Stimulated activated naive CD8-positive, alpha-beta T cell treated with anti-CD3 and anti-CD28 coated beads, Interleukin-15, amount 100 ng/mL, for 72 hours (primary cell): ENCODE results near the gene PIAS3.
"Not testable (repeated sequence)": the region's sequence is repeated elsewhere in the genome, so short reads cannot be mapped to it uniquely, and the experiment has no call there.

Experiments
- ATAC-seq: fragments of 150-1000 bp; cut with Tn5 transposase; 2 replicates; pipeline ENCODE4 v1.10.0; 2021; ENCODE audit warnings: mild to moderate bottlenecking, moderate library complexity
- DNase-seq, 2 donors: peaks; one replicate each; pipeline ENCODE4 v3.0.0; 2021 to 2022
- H3K27ac Mint-ChIP-seq, 2 donors: one replicate each; pipeline ENCODE4 v1.8.0; 2022; ENCODE audit warnings: mild to moderate bottlenecking in 2 of 2, mixed read lengths in 2 of 2, moderate library complexity in 2 of 2
- H3K27me3 Mint-ChIP-seq: one replicate; pipeline ENCODE4 v1.8.0; 2022; ENCODE audit warnings: mixed read lengths
- H3K4me1 Mint-ChIP-seq: one replicate; pipeline ENCODE4 v1.8.0; 2022; ENCODE audit warnings: mild to moderate bottlenecking, mixed read lengths
- H3K4me3 Mint-ChIP-seq, 2 donors: one replicate each; pipeline ENCODE4 v1.8.0; 2022; ENCODE audit warnings: mild to moderate bottlenecking in 2 of 2, mixed read lengths in 2 of 2, moderate library complexity in 1 of 2
- H3K9me3 Mint-ChIP-seq, 2 donors: one replicate each; pipeline ENCODE4 v1.8.0; 2022; ENCODE audit warnings: mixed read lengths in 2 of 2

Gene PIAS3

DNA sequence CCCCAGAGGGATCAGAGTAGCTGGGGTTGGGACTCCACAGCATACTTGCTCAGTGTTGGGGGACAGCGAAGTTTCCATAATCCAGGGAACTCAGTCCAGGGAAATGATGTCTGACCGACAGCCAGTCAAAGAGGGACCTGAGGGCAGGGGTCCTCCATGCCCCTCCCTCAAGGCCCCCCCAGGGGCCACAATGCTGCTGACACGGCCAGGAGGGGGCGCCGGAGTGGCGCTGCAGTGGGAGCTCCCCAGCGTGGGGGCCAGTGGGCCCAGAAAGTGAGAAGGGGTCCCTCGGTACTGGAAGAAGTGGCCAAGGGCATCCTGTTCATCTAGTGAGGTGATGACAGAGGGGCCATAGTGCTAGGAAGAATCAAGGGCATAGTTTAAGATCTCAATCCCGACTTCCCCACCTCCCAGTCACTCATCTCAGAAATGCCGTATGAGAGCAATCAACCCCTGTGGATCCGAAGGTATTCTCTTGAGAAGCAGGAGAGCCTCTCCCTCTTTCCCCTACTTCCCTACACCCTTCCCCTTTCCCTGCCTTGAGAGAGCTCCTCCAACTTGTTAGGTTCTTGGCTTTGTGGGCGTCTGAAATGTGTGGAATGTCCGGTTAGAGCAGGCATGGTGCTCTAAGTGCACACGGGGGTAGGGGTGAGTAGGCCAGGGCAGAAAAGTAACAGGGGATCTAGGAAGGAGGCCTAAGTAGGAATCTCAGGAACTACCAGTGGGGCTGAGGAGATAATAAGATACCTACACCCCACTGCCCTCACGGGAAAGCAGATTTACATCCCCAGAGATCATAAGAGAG lies 9.3 kb downstream of the PIAS3 start:
- no peaks in the 10 kb centered on the region for H3K9me3 Mint-ChIP-seq
- no peak overlapping the region for H3K4me3 Mint-ChIP-seq
- H3K27ac Mint-ChIP-seq = no peak overlapping the region
- no peak for DNase-seq
- peaks cover 9% of the 10 kb centered on the region for H3K4me1 Mint-ChIP-seq
- ATAC-seq = no peak
- no peaks in the 10 kb centered on the region for H3K27me3 Mint-ChIP-seq

- Mint-ChIP-seq H3K27ac (no peak overlapping the region), H3K4me3 (no peak overlapping the region), H3K27me3 (no peaks in the 10 kb centered on the region), H3K9me3 (no peaks in the 10 kb centered on the region), H3K4me1 (peaks cover 9% of the 10 kb centered on the region)
- DNase-seq (no peak), ATAC-seq (no peak)
These were observed 11.1 kb downstream of the PIAS3 start for GRCh38 chr1:145847827-145848226.

DNA sequence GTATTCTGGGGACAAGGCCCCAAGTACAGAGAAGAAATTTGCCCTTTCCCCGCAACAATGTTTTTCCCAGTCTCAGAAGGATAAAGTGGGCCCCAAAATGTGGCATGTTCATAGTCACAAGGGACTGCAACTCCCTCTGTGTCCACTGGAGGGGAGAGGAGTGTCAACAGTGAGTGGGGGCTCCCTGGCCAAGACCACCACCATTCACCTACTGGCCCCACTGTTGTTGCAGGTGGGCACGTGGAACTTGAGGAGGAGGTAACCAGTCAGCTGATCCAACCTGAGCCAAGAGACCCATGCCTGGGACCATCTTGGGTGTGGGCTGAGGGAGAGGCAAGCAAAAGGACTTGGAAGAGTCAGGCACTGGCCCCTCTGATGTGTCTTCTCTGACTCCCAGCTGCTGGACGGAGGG lies 12.7 kb downstream of the PIAS3 start:
- Mint-ChIP-seq H3K27me3 (no peaks in the 10 kb centered on the region), H3K4me1 (peaks cover 9% of the 10 kb centered on the region), H3K4me3 (no peak overlapping the region), H3K9me3 (no peaks in the 10 kb centered on the region), H3K27ac (peak overlapping the region in 1 of 2 donors; percentile 74)
- peak; percentile 62 for ATAC-seq
- peak; percentile 40 to 49 for DNase-seq

GRCh38 chr1:145845514-145846161 lies 13.2 kb downstream of the PIAS3 start, which contains the start of gene NUDT17:
TSS of gene NUDT17 (plus strand) at chr1:145845630. CDS start at chr1:145845641, 11 bp downstream.
- H3K27ac Mint-ChIP-seq = peak within 1 kb of the TSS in 1 of 2 donors; percentile 74
- ATAC-seq (peak; percentile 83), DNase-seq (peak; percentile 77 to 80)

GRCh38 chr1:145845144-145845513 lies 13.8 kb downstream of the PIAS3 start:
- Mint-ChIP-seq H3K27ac (no peak overlapping the region), H3K4me1 (peaks cover 9% of the 10 kb centered on the region), H3K9me3 (no peaks in the 10 kb centered on the region), H3K27me3 (no peaks in the 10 kb centered on the region), H3K4me3 (no peak overlapping the region)
- peak; percentile 72 for ATAC-seq
- no peak for DNase-seq

More at GRCh38 chr1:145845514-145846161, 13.2 kb downstream of the PIAS3 start, which contains the start of gene NUDT17:
- Mint-ChIP-seq H3K4me1 (peaks cover 9% of the 10 kb centered on the region), H3K4me3 (no peak within 1 kb of the TSS), H3K27me3 (no peaks in the 10 kb centered on the region), H3K9me3 (no peaks in the 10 kb centered on the region)

DNA sequence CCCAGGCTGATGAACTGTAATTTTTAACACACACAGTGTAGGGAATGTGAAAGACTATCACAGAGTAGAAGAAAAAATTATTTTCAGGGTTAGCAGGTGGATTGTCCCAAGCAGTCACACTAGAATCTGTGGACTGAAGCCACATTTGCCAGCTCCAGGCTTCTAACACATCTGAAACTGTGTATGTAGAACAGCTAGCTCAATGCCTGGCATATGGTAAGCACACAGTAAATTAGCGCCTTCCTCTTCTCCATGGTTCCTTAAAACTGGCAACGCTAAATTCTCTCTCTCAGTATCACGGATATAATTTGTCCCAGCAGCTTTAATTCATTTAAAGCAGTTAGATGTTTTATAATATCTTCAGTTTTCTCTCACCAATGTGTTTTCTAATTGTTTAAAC lies 15.8 kb downstream of the PIAS3 start:
- Mint-ChIP-seq H3K27me3 (no peaks in the 10 kb centered on the region), H3K9me3 (no peaks in the 10 kb centered on the region), H3K4me1 (peaks cover 9% of the 10 kb centered on the region), H3K4me3 (no peak overlapping the region), H3K27ac (no peak overlapping the region)
- DNase-seq (no peak), ATAC-seq (no peak)

DNA sequence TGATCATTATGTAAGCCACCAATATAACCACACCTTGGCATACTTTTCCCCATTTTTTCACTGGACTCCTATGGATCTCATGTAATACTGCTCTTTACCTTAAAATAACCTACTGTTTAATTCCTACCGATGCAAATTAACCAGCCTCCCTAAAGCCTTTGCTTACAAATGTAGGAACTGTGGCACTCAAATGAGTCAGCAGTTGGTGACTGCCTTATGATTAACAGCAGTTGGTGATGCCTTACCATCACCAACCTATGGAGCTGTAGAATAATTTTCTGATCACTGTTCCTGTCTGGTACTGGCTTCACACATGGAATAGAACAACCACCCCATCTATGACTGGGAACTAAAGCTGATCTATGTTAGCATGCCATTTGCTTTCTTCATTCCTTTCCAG lies 21.2 kb downstream of the PIAS3 start:
- H3K27me3 Mint-ChIP-seq = no peaks in the 10 kb centered on the region
- H3K4me3 Mint-ChIP-seq = no peak overlapping the region
- no peaks in the 10 kb centered on the region for H3K4me1 Mint-ChIP-seq
- H3K9me3 Mint-ChIP-seq = no peaks in the 10 kb centered on the region
- ATAC-seq (no peak), DNase-seq (no peak)
- H3K27ac Mint-ChIP-seq = no peak overlapping the region

DNA sequence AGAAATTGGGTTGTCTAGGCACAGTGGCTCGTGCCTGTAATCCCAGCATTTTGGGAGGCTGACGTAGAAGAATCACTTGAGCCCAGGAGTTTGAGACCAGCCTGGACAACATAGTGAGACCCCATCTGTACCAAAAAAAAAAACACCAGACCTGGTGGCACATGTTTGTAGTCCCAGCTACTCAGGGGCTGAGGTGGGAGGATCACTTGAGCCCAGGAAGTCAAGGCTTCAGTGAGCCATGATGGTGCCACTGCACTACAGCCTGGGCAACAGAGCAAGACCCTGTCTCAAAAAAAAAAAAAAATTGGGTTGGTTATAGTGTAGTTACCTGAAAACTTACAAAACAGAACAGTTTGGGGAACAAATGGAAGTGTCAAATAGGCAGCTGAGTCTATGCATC lies 28.1 kb downstream of the PIAS3 start:
- H3K4me3 Mint-ChIP-seq, ATAC-seq, H3K27me3 Mint-ChIP-seq, DNase-seq, H3K9me3 Mint-ChIP-seq: not testable (repeated sequence)
- Mint-ChIP-seq H3K27ac (peak overlapping the region; percentile 28 to 41), H3K4me1 (peaks cover 39% of the 10 kb centered on the region)

GRCh38 chr1:145828367-145829026 lies 30.4 kb downstream of the PIAS3 start:
- Mint-ChIP-seq H3K4me1 (peaks cover 48% of the 10 kb centered on the region), H3K9me3 (no peaks in the 10 kb centered on the region), H3K4me3 (peak overlapping the region; percentile 64 to 73), H3K27ac (peak overlapping the region; percentile 99), H3K27me3 (no peaks in the 10 kb centered on the region)
- peak; percentile 88 for ATAC-seq
- peak; percentile 34 to 57 for DNase-seq

DNA sequence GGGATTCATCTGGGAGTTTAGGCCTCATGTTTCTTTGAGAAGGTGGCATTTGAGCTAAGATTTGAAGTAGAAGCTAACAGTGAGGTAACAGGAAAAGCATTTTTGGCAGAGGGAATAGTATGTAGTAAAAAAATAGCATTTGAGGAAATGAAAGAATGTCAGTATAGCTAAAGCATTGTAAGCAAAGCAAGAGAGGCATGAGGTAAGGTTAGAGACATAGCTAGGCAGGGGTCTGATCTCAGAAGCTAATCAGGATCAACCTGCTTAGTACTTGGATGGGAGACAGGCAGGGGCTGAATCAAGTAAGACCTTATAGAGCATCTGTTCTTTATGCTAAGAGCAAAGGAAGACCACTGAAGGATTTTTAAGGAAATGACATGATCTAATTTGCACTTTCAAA lies 30.9 kb downstream of the PIAS3 start:
- peak overlapping the region; percentile 99 for H3K27ac Mint-ChIP-seq
- DNase-seq = no peak
- peak overlapping the region; percentile 64 to 73 for H3K4me3 Mint-ChIP-seq
- H3K9me3 Mint-ChIP-seq = no peaks in the 10 kb centered on the region
- H3K4me1 Mint-ChIP-seq = peaks cover 48% of the 10 kb centered on the region
- H3K27me3 Mint-ChIP-seq = no peaks in the 10 kb centered on the region
- peak; percentile 52 for ATAC-seq

DNA sequence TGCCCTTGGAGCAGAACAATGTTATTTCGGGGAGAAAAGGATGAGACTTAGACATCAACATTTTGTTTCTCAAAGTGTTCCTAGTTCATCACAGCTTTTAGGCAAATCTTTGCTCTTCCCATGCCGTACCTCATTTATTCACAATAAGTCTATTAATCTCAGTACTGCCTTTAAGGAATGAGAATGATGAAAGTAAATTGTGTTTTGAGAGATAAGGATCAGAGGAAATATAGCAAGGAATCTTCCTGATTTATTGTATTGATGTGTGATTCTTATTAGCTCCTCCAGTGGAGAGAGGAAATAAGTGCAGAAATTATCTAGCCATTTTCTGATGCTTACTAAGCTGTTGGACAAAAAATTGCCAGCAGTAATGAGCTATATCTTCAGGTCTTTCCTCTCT lies 32.9 kb downstream of the PIAS3 start:
- ATAC-seq (no peak), DNase-seq (no peak)
- Mint-ChIP-seq H3K9me3 (no peaks in the 10 kb centered on the region), H3K27ac (no peak overlapping the region), H3K4me3 (peak overlapping the region; percentile 94 to 99), H3K4me1 (peaks cover 55% of the 10 kb centered on the region), H3K27me3 (no peaks in the 10 kb centered on the region)

DNA sequence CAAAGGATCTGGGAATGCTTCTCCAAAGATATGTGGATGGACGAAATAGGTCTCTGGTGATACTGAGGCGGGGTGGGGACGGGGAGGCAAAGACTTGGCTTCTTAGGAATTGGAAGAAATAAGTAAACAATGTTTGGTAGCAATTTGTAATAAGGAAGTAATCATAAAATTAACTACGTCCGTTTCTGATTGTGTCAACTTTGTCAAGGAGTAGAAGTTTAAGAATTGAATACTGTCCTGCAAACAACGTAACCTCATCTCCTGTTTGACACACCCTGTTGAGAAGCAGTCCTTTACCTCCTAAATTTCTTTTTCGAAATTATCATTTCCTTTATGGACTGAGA lies 34.4 kb downstream of the PIAS3 start:
- Mint-ChIP-seq H3K27me3 (no peaks in the 10 kb centered on the region), H3K27ac (peak overlapping the region; percentile 99 to 100), H3K9me3 (no peaks in the 10 kb centered on the region), H3K4me3 (peak overlapping the region; percentile 94 to 99), H3K4me1 (peaks cover 53% of the 10 kb centered on the region)
- no peak for ATAC-seq
- no peak for DNase-seq

DNA sequence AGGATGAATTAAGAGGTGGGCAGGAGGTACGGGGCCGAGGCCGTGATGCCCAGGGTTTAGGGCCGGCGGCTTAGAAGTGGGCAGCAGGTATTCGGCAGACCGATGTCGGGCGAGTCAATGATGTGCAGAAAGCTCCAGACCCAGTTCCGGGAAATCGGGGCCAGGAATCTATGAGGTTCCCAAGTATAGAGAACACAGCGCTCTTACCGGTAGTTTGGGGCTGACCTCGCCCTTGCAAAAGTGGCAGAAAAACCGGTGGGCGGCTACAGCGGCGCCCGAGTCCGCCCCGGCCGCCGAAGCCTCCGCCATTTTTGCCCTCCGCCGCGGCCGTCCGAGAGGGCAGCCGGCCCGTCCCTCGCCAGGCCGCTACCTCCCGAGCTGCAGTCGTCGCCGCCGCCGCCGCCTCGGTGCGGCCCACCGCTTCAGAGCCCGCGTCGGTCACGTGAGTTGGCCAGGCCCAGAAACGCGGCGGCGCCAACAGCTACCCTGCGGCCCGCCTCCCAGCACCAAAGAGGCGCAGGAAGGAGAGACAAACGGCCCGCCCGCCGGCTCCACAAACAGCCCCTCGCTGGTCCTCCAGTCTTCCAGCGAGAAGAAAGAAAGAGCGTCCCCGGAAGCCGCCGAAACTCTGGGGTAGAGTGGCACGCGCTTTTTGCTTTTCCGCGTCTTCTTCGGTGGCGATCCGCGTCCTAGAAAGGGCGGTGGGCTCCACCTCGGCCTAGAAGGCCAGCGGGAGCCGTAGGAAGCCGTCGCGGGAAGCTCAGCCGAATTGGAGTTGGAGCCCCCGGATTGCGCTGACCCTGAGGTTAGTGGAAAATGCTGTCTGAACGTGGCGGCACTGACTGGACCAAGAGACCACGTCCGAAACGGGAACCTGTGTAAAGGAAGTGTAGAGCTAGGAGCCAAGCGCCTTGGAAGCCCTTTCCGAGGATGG lies 35.0 kb downstream of the PIAS3 start, which contains the start of the genes POLR3C and RNF115:
POLR3C (plus strand) TSS at position 636 of the 934 bp plus-strand sequence. CDS start 1,577 bp downstream, outside the sequence.
RNF115 (minus strand) TSS at position 531 of the 934 bp plus-strand sequence; CDS start at position 309, 222 bp downstream.
- peak; percentile 87 to 89 for DNase-seq
- Mint-ChIP-seq H3K4me1 (peaks cover 51% of the 10 kb centered on the region), H3K27ac (peak within 1 kb of the TSS; percentile 99 to 100), H3K27me3 (no peaks in the 10 kb centered on the region), H3K4me3 (peak within 1 kb of the TSS; percentile 94 to 99), H3K9me3 (no peaks in the 10 kb centered on the region)
- ATAC-seq = peak; percentile 76

GRCh38 chr1:145822779-145823331 lies 36.0 kb downstream of the PIAS3 start:
- not testable (repeated sequence) for H3K9me3 Mint-ChIP-seq, H3K4me3 Mint-ChIP-seq, H3K27me3 Mint-ChIP-seq, DNase-seq, H3K27ac Mint-ChIP-seq
- H3K4me1 Mint-ChIP-seq = peaks cover 41% of the 10 kb centered on the region
- ATAC-seq = peak; percentile 44
